HepG2 (cell line): ENCODE results near the gene PPP1R14D. TPM values are rescaled to one million over a fixed set of nuclear protein-coding genes. Genes with fewer than 3 reads are reported as not detected.

Experiments used
- AGO2 ChIP-seq: fragments of 200-400 bp; formaldehyde crosslinking; optimal IDR thresholded peaks from 2 replicates; pipeline ENCODE3; 2017; ENCODE audit warnings: mild to moderate bottlenecking, low read depth, low read length, moderate library complexity
- ATAD3A ChIP-seq: sonication (generic); formaldehyde crosslinking; IDR thresholded peaks from 2 replicates; pipeline ENCODE4 v1.4.0; 2020; ENCODE audit warnings: missing genetic modification reagents
- DMTF1 ChIP-seq: sonication (generic); formaldehyde crosslinking; IDR thresholded peaks from 2 replicates; pipeline ENCODE4 v1.4.0; 2020; ENCODE audit warnings: mild to moderate bottlenecking, missing genetic modification reagents
- EEA1 ChIP-seq: sonication (generic); formaldehyde crosslinking; IDR thresholded peaks from 2 replicates; pipeline ENCODE4 v1.5.1; 2020; ENCODE audit warnings: mild to moderate bottlenecking, missing genetic modification reagents, borderline replicate concordance
- GATAD1 ChIP-seq: IDR thresholded peaks from 2 replicates; pipeline ENCODE4 v1.6.1; 2016; ENCODE audit warnings: missing genetic modification reagents, missing compliant biosample characterization
- ISL2 ChIP-seq: sonication (generic); formaldehyde crosslinking; IDR thresholded peaks from 2 replicates; pipeline ENCODE4 v1.5.0; 2020; ENCODE audit warnings: missing genetic modification reagents
- NR2C2 ChIP-seq: sonication (generic); formaldehyde crosslinking; IDR thresholded peaks from 2 replicates; pipeline ENCODE4 v1.4.0; 2020; ENCODE audit warnings: missing genetic modification reagents, mild to moderate bottlenecking, moderate library complexity, borderline replicate concordance
- RFX5 ChIP-seq: IDR thresholded peaks from 2 replicates; pipeline ENCODE4 v1.6.1; 2011; ENCODE audit warnings: low read depth, low read length, improper control_type of control experiment
- ZBTB2 ChIP-seq: sonication (generic); formaldehyde crosslinking; IDR thresholded peaks from 2 replicates; pipeline ENCODE4 v1.8.0; 2022; ENCODE audit warnings: low read depth, missing genetic modification reagents
- ZEB1 ChIP-seq: IDR thresholded peaks from 2 replicates; pipeline ENCODE4 v1.6.1; 2012; ENCODE audit warnings: mild to moderate bottlenecking, low read depth, inconsistent platforms; ENCODE audit not compliant: insufficient replicate concordance
- ZNF251 ChIP-seq: sonication (generic); formaldehyde crosslinking; IDR thresholded peaks from 2 replicates; pipeline ENCODE4 v1.9.0; 2021; ENCODE audit warnings: mild to moderate bottlenecking, missing genetic modification reagents
- ZNF292 ChIP-seq: sonication (generic); formaldehyde crosslinking; IDR thresholded peaks from 2 replicates; pipeline ENCODE4 v1.8.1; 2022; ENCODE audit warnings: mild to moderate bottlenecking, low read depth, missing genetic modification reagents, borderline replicate concordance
- ZNF296 ChIP-seq: sonication (generic); formaldehyde crosslinking; conservative IDR thresholded peaks from 2 replicates; pipeline ENCODE4 v1.5.0; 2020; ENCODE audit warnings: mild to moderate bottlenecking, missing genetic modification reagents
- ZNF33A ChIP-seq: sonication (generic); formaldehyde crosslinking; IDR thresholded peaks from 2 replicates; pipeline ENCODE4 v1.5.1; 2020; ENCODE audit warnings: missing genetic modification reagents, mild to moderate bottlenecking, moderate library complexity, borderline replicate concordance
- ZNF615 ChIP-seq: sonication (generic); formaldehyde crosslinking; IDR thresholded peaks from 2 replicates; pipeline ENCODE4 v1.5.0; 2020; ENCODE audit warnings: mild to moderate bottlenecking, missing genetic modification reagents, borderline replicate concordance
- ZNF639 ChIP-seq: conservative IDR thresholded peaks from 2 replicates; pipeline ENCODE4 v1.6.1; 2018; ENCODE audit warnings: missing genetic modification reagents
- ZNF646 ChIP-seq: sonication (generic); formaldehyde crosslinking; IDR thresholded peaks from 2 replicates; pipeline ENCODE4 v1.9.0; 2021; ENCODE audit warnings: mild to moderate bottlenecking, missing genetic modification reagents
- ZSCAN9 ChIP-seq: IDR thresholded peaks from 2 replicates; pipeline ENCODE4 v1.6.1; 2016; ENCODE audit warnings: borderline replicate concordance
- polyA plus RNA-seq, 8 experiments: library from polyadenylated mRNA; depleted of rRNA in 3 of 8; stranded (reverse) in 7 of 8; unstranded in 1 of 8; fragments of >200 nt; fragmentation: Illumina TruSeq in 4 of 8; extraction: Trizol in 4 of 8; gene quantifications; 2 replicates each; pipeline versions ENCODE4 v1.2.1 to v1.2.3, GENCODE V29; 2011 to 2016; ENCODE audit warnings: low read depth in 4 of 8, missing spikeins in 1 of 8, mixed read lengths in 1 of 8; ENCODE audit not compliant: insufficient read depth in 1 of 8
- total RNA-seq, 5 experiments: library from RNA; depleted of rRNA; stranded (reverse); fragments of >200 nt; fragmentation: Illumina TruSeq; extraction: Trizol; gene quantifications; 2 replicates each; pipeline ENCODE4 v1.2.3, GENCODE V29; 2016; ENCODE audit warnings: low read depth in 1 of 5

PPP1R14D gene
- total and polyA plus RNA-seq, 2 of the 13 experiments (the other 11 are each of a cell fraction or from before 2014, with no cell fraction given): 0.53 to 0.55 TPM

- TF ChIP-seq DMTF1 (CRISPR knock-in tag) (no peak), ZNF639 (CRISPR knock-in tag) (no peak), ZBTB2 (CRISPR knock-in tag) (no peak), GATAD1 (CRISPR knock-in tag) (peak; percentile 20; the same call in 1 of the 2 replicates), ZNF251 (CRISPR knock-in tag) (no peak), NR2C2 (CRISPR knock-in tag) (no peak), EEA1 (no peak), ZSCAN9 (CRISPR knock-in tag) (no peak), ATAD3A (CRISPR knock-in tag) (no peak), RFX5 (no peak), ISL2 (no peak), ZNF292 (peak; percentile 58; the same call in 1 of the 2 replicates), ZEB1 (peak; percentile 64), ZNF296 (CRISPR knock-in tag) (no peak), AGO2 (no peak), ZNF646 (CRISPR knock-in tag) (0 out of 2 replicates have a peak, but pooled peaks have one; percentile 31), ZNF33A (CRISPR knock-in tag) (no peak), ZNF615 (CRISPR knock-in tag) (no peak)
Observed at GRCh38 chr15:40859206-40859851, 30.8 kb upstream of the PPP1R14D start (continued).
